T-helper 22 cell (primary cell): ENCODE results near the gene FAM120AOS.
A peak's percentile ranks its signal among the peaks of the same experiment; 100 is the strongest.
"Not testable (repeated sequence)": the region's sequence is repeated elsewhere in the genome, so short reads cannot be mapped to it uniquely, and the experiment has no call there.

Source experiments
- DNase-seq: peaks from one replicate; pipeline ENCODE4 v3.0.0-alpha.2; 2020; ENCODE audit warnings: low read depth

FAM120AOS gene

DNA sequence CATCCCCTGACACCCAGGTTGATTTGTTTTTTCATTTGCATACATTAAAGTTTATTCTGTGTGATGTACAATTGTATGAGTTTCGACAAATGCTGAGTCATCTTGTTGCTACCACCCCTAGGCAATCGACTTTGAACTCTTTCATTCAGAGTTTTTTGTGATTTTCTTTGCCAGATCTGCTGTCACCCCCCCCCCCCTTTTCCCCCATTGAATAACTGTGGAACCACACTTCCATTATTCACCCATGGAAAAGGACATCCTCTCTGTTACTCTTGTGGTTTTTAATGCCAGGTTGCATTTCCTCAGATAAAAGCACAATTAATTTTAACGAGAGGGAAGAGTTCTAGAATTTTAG lies 13.7 kb upstream of the FAM120AOS start:
- DNase-seq = no peak

DNA sequence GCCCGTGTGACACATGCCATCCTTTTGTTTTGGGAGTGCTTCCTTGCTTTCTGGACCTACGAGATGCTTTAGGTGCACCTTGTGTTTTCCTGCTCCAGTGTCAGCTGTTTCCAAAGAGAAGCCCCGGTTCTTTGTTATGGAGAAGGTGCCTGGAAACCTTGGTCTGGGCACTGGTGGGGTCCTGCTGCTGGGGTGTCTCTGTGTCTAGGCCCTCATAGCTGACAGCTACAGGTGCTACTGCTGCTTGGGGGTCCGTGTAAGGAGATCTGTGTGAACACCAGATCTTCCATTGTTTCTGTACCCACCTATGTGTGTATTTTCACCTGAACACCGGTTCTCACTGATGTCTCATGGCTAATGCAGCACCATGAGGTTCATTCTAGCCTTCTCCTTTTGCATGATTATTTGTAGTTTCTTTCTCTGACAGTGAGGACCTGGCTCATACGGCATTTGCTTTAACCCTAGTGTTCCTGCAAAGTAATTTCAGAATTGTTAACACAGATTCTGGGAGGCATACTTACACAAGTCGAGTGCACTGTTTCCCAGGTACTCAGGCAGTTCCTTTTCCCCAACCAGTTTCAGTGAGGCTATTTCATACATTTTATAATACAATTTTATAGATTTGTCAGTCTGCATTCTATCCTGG lies 13.2 kb upstream of the FAM120AOS start:
- DNase-seq = no peak

DNA sequence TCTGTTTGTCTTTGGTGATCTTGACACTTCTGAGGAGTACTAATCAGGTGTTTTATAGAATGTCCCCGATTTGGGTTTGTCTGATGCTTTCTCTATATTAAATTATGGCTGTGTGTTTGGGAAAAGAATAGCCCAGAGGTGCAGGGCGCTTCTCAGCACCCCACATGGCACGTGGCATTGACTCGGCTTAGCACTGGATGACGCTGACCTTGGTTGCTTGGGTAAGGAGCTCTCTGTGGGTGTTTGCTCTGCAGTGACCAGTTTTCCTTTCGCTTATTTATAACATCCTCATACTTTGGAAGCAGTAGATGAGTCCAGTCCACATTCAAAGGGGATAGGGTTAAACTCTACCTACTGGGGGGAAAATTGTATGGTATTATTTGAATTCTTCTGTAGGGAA lies 12.5 kb upstream of the FAM120AOS start:
- no peak for DNase-seq

DNA sequence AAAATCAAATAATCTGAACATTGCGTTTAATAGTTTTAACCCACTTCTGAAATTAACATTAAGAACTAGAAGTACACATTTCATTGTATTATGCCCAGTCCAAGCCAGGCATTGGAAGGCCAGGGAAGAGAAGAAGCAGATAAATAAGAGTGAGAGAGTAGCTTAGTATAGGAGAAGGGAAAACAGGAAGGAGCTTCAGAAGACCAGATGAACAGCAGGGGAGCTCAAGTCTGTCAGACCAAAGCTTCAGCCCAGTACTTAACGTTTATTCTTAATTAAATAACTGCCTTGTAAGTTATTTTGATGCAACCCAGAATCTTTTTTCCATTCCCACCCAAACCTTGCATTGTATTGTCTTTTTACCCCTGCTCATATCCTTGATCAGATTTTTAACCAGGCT lies 11.5 kb upstream of the FAM120AOS start:
- DNase-seq = no peak

- DNase-seq = no peak
Observed at GRCh38 chr9:93464395-93464794, 11.0 kb upstream of the FAM120AOS start.

- no peak for DNase-seq
Observed at GRCh38 chr9:93463638-93464248, 10.4 kb upstream of the FAM120AOS start.

GRCh38 chr9:93461821-93462220 lies 8.4 kb upstream of the FAM120AOS start:
- no peak for DNase-seq

DNA sequence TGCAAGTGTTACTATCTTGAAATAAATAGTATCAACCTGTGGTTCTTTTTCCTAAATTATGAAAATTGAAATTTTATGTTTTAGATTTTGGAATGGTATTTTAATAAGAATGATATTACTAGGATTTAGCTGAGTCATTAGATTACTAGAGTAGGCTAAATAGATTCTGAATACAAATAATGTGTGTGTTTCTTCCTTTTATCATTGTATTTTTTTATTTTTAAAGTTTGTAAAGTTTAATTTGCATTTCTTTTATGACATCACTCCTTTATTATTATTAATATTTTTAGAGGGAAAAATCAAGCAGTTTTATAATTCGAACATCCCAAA lies 8.0 kb upstream of the FAM120AOS start:
- DNase-seq = no peak

DNA sequence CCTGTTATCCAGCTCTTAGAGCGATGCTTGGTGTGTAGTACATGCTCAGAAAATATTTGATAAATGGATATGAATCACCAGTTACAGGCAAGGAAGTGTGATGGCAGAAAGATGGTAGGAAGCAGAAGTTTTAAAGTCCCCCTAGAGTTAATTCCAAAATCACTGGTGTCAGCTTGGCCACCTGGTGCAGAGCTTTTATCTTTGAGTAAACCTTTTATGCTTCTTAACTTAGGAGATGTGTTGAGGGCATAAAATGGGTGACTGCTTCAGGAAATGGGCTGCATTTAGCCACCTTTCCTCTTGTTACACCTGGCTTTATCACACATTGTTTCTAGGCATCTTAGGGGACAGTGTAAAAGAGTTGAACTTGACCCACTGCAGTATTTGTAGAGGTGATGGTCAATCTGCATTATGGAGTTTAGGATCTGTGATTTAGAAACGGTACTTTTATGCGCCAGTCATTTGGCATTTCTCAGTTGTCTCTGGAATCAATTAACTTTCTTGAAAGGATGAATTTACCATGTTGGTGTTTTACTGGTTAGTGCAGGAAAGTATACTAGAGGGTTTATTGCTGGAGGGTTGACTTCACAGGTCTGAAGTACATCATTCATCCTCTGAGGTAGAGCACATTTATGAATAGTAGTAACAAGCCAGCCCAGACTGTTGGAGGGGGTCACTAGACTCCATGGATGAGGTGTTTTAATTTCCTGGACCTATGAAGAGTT lies 7.5 kb upstream of the FAM120AOS start:
- no peak for DNase-seq

- no peak for DNase-seq
Observed at GRCh38 chr9:93459432-93459847, 6.1 kb upstream of the FAM120AOS start.

GRCh38 chr9:93458712-93459111 lies 5.3 kb upstream of the FAM120AOS start:
- no peak for DNase-seq

DNA sequence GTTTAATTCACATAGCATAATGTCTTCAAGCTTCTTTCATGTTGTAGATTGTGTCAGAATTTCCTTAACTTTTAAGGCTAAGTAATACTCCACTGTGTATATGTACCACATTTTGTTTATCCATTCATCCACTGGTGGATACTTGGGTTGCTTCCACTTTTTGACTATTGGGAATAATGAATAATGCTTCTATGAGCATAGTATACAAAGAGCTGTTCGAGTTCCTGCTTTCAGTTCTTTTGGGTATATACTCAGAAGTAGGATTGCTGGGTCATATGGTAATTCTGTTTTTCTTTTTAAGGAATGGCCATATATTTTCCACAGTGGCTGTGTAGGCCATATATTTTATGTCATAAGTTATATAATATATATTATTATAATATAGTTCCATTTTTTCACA lies 3.6 kb upstream of the FAM120AOS start:
- DNase-seq = no peak

- DNase-seq = no peak
Observed at GRCh38 chr9:93456504-93456903, 3.1 kb upstream of the FAM120AOS start.

GRCh38 chr9:93456022-93456421 lies 2.6 kb upstream of the FAM120AOS start:
- no peak for DNase-seq

- no peak for DNase-seq
Observed at GRCh38 chr9:93452710-93453046, 703 bp downstream of the FAM120AOS start.

DNA sequence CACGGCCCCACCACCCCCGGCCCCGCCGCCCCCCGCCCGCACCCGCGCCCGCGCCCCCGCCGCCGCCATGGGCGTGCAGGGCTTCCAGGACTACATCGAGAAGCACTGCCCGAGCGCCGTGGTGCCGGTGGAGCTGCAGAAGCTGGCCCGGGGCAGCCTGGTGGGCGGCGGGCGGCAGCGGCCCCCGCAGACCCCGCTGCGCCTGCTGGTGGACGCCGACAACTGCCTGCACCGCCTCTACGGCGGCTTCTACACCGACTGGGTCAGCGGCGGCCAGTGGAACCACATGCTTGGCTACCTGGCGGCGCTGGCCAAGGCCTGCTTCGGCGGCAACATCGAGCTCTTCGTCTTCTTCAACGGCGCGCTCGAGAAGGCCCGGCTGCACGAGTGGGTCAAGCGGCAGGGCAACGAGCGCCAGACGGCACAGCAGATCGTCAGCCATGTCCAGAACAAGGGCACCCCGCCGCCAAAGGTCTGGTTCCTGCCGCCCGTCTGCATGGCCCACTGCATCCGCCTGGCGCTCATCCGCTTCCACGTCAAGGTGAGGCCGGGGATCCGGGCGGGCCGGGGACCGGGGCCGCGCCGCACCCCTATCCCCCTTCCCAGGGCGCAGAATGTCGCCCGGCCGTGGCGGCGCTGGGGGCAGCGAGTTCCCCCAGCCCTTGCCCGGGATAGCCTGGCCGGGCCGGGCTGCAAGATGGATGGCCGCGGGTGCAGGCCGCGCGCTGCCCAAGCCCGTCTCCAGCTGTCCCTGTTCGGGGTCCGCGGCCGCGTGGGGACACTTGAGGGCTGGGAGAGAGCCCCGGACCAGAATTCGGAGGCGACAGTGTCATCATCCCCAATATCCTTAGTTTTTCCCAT lies 1.3 kb downstream of the FAM120AOS start:
- DNase-seq = peak; percentile 15

DNA sequence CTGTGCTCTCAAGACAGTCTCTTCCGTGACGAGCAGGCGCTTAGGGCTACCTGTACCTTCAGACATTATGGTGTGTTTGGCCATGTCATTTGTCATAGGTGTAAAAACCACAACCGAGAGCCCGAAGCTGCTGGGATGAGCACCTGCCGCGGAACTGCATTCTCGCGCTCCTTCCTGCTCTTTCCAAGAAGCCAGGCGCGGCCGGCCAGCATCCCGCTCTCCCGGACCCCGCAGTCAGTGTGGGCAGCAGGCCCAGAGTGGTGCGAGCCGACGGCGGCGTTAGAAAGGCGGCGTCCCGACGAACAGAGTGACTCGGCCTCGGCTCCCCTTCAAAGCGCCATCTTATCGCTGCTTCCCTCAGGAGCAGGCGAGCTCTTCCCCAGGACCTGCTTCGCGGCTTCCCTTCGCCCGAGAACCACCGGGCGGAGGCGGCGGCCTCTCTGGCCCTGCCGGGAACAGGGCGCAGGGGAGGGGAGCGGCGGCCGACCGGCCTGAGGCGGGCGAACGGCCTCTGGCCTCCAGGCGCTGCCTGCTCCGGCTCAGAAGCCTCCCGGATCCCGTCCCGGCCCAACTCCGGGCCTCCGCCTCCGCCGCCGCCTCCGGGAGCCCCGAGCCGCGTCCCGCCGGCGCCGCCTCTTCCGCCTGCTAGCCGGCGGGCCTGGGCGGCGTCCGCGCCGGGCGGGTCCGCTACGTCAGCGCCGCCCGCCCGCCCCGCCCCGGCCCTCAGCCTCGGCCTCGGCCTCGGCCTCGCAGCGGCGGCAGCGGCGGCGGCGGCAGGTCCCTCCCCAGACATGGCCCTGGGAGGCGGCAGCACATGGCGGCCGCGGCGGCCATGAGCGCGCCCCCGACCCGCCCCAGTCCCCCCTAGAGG lies 2.2 kb downstream of the FAM120AOS start, which contains the start of gene FAM120A:
Gene FAM120A, plus strand, starts transcription at position 741 of the 871 bp plus-strand sequence. CDS start 231 bp downstream, outside the sequence.
- DNase-seq = peak; percentile 75

DNA sequence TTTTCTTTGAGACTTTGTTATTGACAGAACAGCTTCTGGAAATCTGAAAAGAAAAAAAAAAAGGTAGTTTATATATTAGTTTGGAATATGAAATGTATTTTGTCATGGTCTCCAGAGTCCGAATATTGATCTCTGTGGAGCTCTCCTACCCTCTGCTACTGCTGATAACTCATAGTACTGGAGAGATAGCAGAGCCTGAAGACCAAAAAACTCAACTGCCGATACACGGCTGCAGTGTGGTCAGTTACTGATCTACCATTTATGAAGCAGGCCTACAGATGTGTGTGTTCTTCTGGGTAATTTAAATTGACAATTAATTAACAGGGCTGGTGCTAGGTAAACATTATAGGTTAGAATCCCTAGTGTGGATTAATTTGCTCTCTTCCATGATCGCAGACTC lies 5.7 kb downstream of the FAM120AOS start:
- DNase-seq = no peak

DNA sequence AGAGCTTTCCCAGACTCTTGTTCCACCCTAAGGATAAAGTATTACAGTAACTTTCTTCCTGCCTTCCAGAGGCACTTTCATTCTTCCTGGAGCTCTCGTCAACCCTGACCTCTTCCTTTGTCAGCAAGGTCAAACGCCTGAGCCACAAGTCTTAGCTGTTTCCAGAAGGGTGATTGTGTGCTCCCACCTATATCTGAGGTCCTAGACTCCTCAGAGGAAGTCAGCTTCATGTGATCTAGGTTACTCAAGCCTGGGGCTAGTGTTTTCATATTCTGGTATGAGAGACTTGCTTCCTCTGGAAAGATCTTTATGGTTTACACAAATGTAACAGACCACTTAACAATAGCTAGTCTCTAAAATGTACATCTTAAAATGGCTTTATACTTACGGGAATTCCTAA lies 7.3 kb downstream of the FAM120AOS start:
- DNase-seq = no peak

DNA sequence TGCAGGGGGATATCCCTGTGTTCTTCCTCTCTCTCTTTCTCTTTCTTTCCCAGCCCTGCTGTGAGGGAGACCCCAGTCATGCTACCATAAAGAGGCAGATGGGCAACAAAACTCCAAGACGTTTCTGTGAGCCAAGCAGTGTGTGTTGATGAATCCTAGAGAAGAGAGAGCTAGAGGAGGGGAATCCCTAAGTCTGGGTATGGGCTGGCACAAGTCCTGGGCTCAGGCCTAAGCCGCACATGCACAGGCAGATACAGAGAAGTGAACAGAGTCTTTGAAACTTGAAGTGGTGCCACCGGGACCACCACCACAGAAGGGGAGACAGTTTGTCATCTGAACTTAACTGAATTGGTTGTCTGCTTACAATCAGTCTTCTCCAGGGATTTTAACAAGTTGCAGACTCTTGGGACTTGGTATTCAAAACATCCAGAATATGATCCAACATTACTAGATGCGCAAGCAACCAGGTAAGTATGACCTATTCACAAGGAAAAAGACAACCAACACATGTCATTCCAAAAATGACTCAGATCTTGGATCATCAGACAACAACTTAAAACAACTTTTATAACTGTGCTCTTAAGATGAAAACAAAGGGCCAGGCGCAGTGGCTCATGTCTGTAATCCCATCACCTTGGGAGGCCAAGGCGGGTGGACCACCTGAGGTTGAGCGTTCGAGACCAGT lies 12.3 kb downstream of the FAM120AOS start:
- DNase-seq = no peak

GRCh38 chr9:93439301-93439700 lies 14.1 kb downstream of the FAM120AOS start:
- not testable (repeated sequence) for DNase-seq
